Prostate gland (tissue), 2 donors: ENCODE results near the gene SLC5A1. TPM values are rescaled to one million over a fixed set of nuclear protein-coding genes. Genes with fewer than 3 reads are reported as not detected.

ENCODE experiments used
- DNase-seq: peaks from one replicate; pipeline ENCODE4 v3.0.0-alpha.2; 2019; ENCODE audit warnings: low spot score
- H3K27ac ChIP-seq, 2 donors: fragments of 200-600 bp; sonication (generic); 2 replicates each; pipeline ENCODE4 v1.5.1; 2017 to 2019
- H3K27me3 ChIP-seq: fragments of 200-600 bp; sonication (generic); replicated peaks from 2 replicates; pipeline ENCODE4 v1.5.1; 2019; ENCODE audit not compliant: insufficient read depth
- H3K36me3 ChIP-seq, 2 donors: fragments of 200-600 bp; sonication (generic); 1 replicate in 1 of 2; 2 replicates in 1 of 2; pipeline versions ENCODE4 v1.5.1 to v1.8.1; 2017 to 2019
- H3K4me1 ChIP-seq: fragments of 200-600 bp; sonication (generic); replicated peaks from 2 replicates; pipeline ENCODE4 v1.5.1; 2019
- H3K4me3 ChIP-seq, 2 donors: fragments of 200-600 bp; sonication (generic); 2 replicates each; pipeline ENCODE4 v1.5.1; 2017 to 2019
- H3K9me3 ChIP-seq: fragments of 200-600 bp; sonication (generic); 2 replicates; pipeline ENCODE4 v1.5.1; 2017
- POLR2A ChIP-seq: fragments of 450-650 bp; IDR thresholded peaks from one replicate; pipeline ENCODE4 v1.6.1; 2016; ENCODE audit warnings: antibody characterized with exemption, mild to moderate bottlenecking
- POLR2AphosphoS5 ChIP-seq: sonication (generic); formaldehyde crosslinking; IDR thresholded peaks from one replicate; pipeline ENCODE4 v1.6.1; 2017; ENCODE audit warnings: antibody characterized with exemption
- WGBS: methylation state at CpG from one replicate; pipeline ENCODE4 v1.1.5; 2018; 5-methylcytosine and 5-hydroxymethylcytosine counted together
- intact Hi-C: fragments of 100-400 bp; cut with DNase I; formaldehyde crosslinking; loops from one replicate; pipeline ENCODE4 v1.14.2; 2022
- total RNA-seq, 2 donors: library from RNA; depleted of rRNA; stranded (reverse); fragments of >200 nt; gene quantifications; one replicate each; pipeline ENCODE4 v1.1.0, GENCODE V29; 2016
- TF ChIP-seq, protein P1 (sequence below), 4 experiments: fragments of 200-600 bp in 2 of 4; fragments of 450-650 bp in 2 of 4; sonication (generic) in 2 of 4; IDR thresholded peaks; 1 replicate in 3 of 4; 2 replicates in 1 of 4; pipeline ENCODE4 v1.5.1; 2016 to 2019; ENCODE audit warnings: antibody characterized with exemption in 4 of 4, mild to moderate bottlenecking in 2 of 4, moderate library complexity in 2 of 4

SLC5A1 gene
- total RNA-seq, 2 donors from 2014 or later: 2.9 to 4.8 TPM

GRCh38 chr22:32097881-32098499 is 54.9 kb downstream of the SLC5A1 start:
- H3K27me3 ChIP-seq: no peaks in the 10 kb centered on the region
- H3K4me3 ChIP-seq: no peak overlapping the region
- H3K27ac ChIP-seq: no peak overlapping the region
- no peaks in the 10 kb centered on the region for H3K4me1 ChIP-seq
- no peak for DNase-seq
- H3K36me3 ChIP-seq: no peaks in the 10 kb centered on the region
- H3K9me3 ChIP-seq: no peaks in the 10 kb centered on the region
- intact Hi-C loops: no loop called here
- no peak for TF ChIP-seq POLR2A
- no peak for TF ChIP-seq POLR2AphosphoS5
- TF ChIP-seq, protein P1, sequence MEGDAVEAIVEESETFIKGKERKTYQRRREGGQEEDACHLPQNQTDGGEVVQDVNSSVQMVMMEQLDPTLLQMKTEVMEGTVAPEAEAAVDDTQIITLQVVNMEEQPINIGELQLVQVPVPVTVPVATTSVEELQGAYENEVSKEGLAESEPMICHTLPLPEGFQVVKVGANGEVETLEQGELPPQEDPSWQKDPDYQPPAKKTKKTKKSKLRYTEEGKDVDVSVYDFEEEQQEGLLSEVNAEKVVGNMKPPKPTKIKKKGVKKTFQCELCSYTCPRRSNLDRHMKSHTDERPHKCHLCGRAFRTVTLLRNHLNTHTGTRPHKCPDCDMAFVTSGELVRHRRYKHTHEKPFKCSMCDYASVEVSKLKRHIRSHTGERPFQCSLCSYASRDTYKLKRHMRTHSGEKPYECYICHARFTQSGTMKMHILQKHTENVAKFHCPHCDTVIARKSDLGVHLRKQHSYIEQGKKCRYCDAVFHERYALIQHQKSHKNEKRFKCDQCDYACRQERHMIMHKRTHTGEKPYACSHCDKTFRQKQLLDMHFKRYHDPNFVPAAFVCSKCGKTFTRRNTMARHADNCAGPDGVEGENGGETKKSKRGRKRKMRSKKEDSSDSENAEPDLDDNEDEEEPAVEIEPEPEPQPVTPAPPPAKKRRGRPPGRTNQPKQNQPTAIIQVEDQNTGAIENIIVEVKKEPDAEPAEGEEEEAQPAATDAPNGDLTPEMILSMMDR (IDR thresholded peaks at IDR 0.05): no peak

DNA sequence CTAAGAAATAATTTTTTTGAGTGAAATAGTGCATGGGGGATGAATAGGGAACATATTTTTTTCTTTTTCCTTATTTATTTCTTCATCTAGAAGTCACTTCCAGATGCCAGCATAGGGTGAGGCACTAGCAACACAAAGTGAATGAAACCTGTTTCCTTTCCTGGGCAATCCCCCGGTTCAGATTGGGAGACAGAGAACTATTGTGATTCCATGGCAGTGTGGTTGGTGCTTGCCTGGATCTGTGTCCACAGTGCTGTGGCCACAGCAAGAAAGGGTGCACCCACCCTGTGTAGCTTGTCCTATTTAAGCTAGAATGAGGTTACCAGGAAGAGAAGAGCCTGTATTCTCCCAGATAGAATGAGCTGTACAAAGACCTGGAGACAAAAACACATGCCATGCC is 57.6 kb downstream of the SLC5A1 start:
- 58% methylated on average over 1 of the region's 1 CpG for WGBS
- H3K36me3 ChIP-seq: no peaks in the 10 kb centered on the region
- no peak overlapping the region for H3K27ac ChIP-seq
- intact Hi-C loops: no loop called here
- no peaks in the 10 kb centered on the region for H3K9me3 ChIP-seq
- H3K4me1 ChIP-seq: no peaks in the 10 kb centered on the region
- no peak overlapping the region for H3K4me3 ChIP-seq
- no peak for DNase-seq
- TF ChIP-seq POLR2A (no peak), POLR2AphosphoS5 (no peak)
- TF ChIP-seq, protein P1 (IDR thresholded peaks at IDR 0.05): no peak
- H3K27me3 ChIP-seq: no peaks in the 10 kb centered on the region

DNA sequence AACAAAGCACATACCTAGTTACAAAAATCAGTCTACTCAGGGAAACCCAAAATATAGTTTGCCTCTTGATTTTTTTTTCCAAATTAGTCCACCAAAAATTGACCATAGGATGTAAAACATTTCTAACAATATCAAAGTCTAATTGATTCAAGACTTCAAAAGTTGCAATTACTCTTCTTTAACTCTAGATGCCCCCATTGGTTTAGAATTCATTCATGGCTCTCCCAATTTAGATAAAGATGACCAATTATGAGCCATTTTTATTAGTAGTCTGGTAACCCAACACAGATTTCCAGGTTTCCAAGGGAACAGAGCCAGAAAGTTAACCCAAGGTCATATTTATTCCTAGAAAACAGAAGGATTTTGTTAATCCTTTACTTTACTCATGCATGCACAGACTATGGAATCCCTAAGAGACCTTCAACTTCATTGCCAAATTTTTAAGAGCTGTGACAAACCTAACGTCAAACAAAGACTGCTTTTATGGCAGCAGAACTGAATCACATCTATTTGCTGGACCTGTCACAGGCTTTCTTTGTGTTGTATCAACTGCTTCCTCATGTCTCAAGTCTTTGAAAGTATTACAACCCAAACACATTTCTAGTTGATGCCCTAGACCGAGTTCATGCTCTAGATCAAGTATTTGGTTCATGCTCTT is 60.7 kb downstream of the SLC5A1 start:
- intact Hi-C loops: no loop called here
- DNase-seq: no peak
- peak; percentile 66 for TF ChIP-seq POLR2AphosphoS5
- TF ChIP-seq, protein P1 (IDR thresholded peaks at IDR 0.05): peak in 3 of 4 experiments; percentile 39 to 67 (median 55)
- no peak for TF ChIP-seq POLR2A
- Histone ChIP-seq H3K4me1 (no peaks in the 10 kb centered on the region), H3K9me3 (no peaks in the 10 kb centered on the region), H3K36me3 (no peaks in the 10 kb centered on the region), H3K27me3 (no peaks in the 10 kb centered on the region), H3K27ac (peak overlapping the region in 1 of 2 donors; percentile 12), H3K4me3 (no peak overlapping the region)
- 21% methylated on average over 2 of the region's 2 CpGs for WGBS

- Histone ChIP-seq H3K27ac (no peak overlapping the region), H3K9me3 (no peaks in the 10 kb centered on the region), H3K4me3 (no peak overlapping the region), H3K36me3 (no peaks in the 10 kb centered on the region), H3K4me1 (no peaks in the 10 kb centered on the region), H3K27me3 (no peaks in the 10 kb centered on the region)
- 0% methylated on average over 1 of the region's 1 CpG for WGBS
- TF ChIP-seq POLR2AphosphoS5: no peak
- TF ChIP-seq, protein P1 (IDR thresholded peaks at IDR 0.05): no peak
- no peak for TF ChIP-seq POLR2A
- intact Hi-C loops: no loop called here
- DNase-seq: no peak
These were observed 63.9 kb downstream of the SLC5A1 start for GRCh38 chr22:32106930-32107329.

DNA sequence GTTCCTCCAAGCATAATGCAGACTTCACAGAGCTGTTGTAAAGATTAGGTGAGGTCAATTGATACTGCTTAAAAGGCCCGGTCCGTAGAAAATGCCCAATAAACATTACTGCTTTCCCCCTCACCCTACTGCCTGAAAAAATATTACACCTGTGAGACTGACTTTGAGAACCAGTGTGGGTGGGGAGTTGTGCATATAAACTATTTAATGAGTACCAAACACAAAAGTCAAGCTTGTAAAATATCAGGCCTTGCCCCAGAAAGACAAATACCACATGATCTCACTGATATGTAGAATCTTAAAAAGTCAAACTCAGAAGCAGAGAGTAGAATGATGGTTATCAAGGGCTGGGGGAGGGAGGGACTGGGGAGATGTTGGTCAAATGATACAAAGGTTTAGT is 69.3 kb downstream of the SLC5A1 start:
- DNase-seq: peak; percentile 33
- peak overlapping the region; percentile 15 to 68 for H3K27ac ChIP-seq
- intact Hi-C loops: no loop called here
- TF ChIP-seq, protein P1 (IDR thresholded peaks at IDR 0.05): no peak
- TF ChIP-seq POLR2AphosphoS5: peak; percentile 76
- H3K4me3 ChIP-seq: no peak overlapping the region
- no peaks in the 10 kb centered on the region for H3K27me3 ChIP-seq
- no peaks in the 10 kb centered on the region for H3K36me3 ChIP-seq
- 17% methylated on average over 2 of the region's 2 CpGs for WGBS
- H3K9me3 ChIP-seq: no peaks in the 10 kb centered on the region
- no peaks in the 10 kb centered on the region for H3K4me1 ChIP-seq
